MM.1S (cell line): ENCODE measurements around the gene MALRD1.

ENCODE experiments used
- DNase-seq: peaks from one replicate; pipeline ENCODE4 v3.0.0-alpha.2; 2015
- H2AFZ ChIP-seq: fragments of 300-600 bp; sonication (generic); 2 replicates; pipeline ENCODE4 v1.6.0; 2016; ENCODE audit warnings: antibody characterized with exemption, low read length
- H3F3A ChIP-seq: fragments of 300-600 bp; sonication (generic); 2 replicates; pipeline ENCODE4 v1.6.1; 2016; ENCODE audit warnings: mild to moderate bottlenecking, antibody characterized with exemption, low read length, moderate library complexity, mixed read lengths; ENCODE audit not compliant: insufficient read depth
- H3K27ac ChIP-seq: fragments of 300-600 bp; sonication (generic); 2 replicates; pipeline ENCODE4 v1.5.1; 2016; ENCODE audit warnings: mild to moderate bottlenecking, low read length
- H3K27me3 ChIP-seq: fragments of 300-600 bp; sonication (generic); replicated peaks from 2 replicates; pipeline ENCODE4 v1.6.0; 2016; ENCODE audit warnings: low read length; ENCODE audit not compliant: insufficient read depth
- H3K36me3 ChIP-seq: fragments of 300-600 bp; sonication (generic); replicated peaks from 2 replicates; pipeline ENCODE4 v1.6.1; 2016; ENCODE audit warnings: mild to moderate bottlenecking, low read length, mixed read lengths; ENCODE audit not compliant: insufficient read depth
- H3K4me1 ChIP-seq: fragments of 300-600 bp; sonication (generic); 2 replicates; pipeline ENCODE4 v1.6.1; 2016; ENCODE audit warnings: low read length, mixed read lengths
- H3K4me2 ChIP-seq: fragments of 300-600 bp; sonication (generic); 2 replicates; pipeline ENCODE4 v1.6.0; 2016; ENCODE audit warnings: low read depth, low read length
- H3K4me3 ChIP-seq: fragments of 300-600 bp; sonication (generic); 2 replicates; pipeline ENCODE4 v1.5.1; 2016; ENCODE audit warnings: low read length, mixed read lengths
- H3K79me2 ChIP-seq: fragments of 300-600 bp; sonication (generic); 2 replicates; pipeline ENCODE4 v1.6.1; 2016; ENCODE audit warnings: mixed run types, low read length, mixed read lengths
- H3K9ac ChIP-seq: fragments of 300-600 bp; sonication (generic); 2 replicates; pipeline ENCODE4 v1.6.1; 2016; ENCODE audit warnings: low read length, mixed read lengths
- H3K9me2 ChIP-seq: fragments of 300-600 bp; sonication (generic); replicated peaks from 2 replicates; pipeline ENCODE4 v1.6.1; 2016; ENCODE audit warnings: mild to moderate bottlenecking, low read length, mixed read lengths; ENCODE audit not compliant: insufficient read depth
- H3K9me3 ChIP-seq: fragments of 300-600 bp; sonication (generic); replicated peaks from 2 replicates; pipeline ENCODE4 v1.6.1; 2016; ENCODE audit warnings: mild to moderate bottlenecking, low read length, mixed read lengths; ENCODE audit not compliant: insufficient read depth
- H4K20me1 ChIP-seq: fragments of 300-600 bp; sonication (generic); 2 replicates; pipeline ENCODE4 v1.6.1; 2016; ENCODE audit warnings: mild to moderate bottlenecking, low read length, moderate library complexity, mixed read lengths; ENCODE audit not compliant: insufficient read depth
- CTCF ChIP-seq: fragments of 300-600 bp; sonication (generic); IDR thresholded peaks from 2 replicates; pipeline ENCODE4 v1.5.1; 2016; ENCODE audit warnings: antibody characterized with exemption, low read length, mixed read lengths
- EZH2 ChIP-seq: fragments of 300-600 bp; sonication (generic); optimal IDR thresholded peaks from 2 replicates; pipeline ENCODE3; 2017; ENCODE audit warnings: low read depth, mild to moderate bottlenecking, antibody characterized with exemption, low read length, mixed read lengths
- EZH2phosphoT487 ChIP-seq: fragments of 300-600 bp; sonication (generic); IDR thresholded peaks from 2 replicates; pipeline ENCODE4 v1.6.1; 2018; ENCODE audit warnings: antibody characterized with exemption, low read length

Gene MALRD1

GRCh38 chr10:19014034-19014433, 34.6 kb upstream of the MALRD1 start:
- Histone ChIP-seq H3K9ac (no peak overlapping the region), H3K36me3 (no peaks in the 10 kb centered on the region)
- TF ChIP-seq EZH2 (no peak), CTCF (no peak), EZH2phosphoT487 (no peak)

DNA sequence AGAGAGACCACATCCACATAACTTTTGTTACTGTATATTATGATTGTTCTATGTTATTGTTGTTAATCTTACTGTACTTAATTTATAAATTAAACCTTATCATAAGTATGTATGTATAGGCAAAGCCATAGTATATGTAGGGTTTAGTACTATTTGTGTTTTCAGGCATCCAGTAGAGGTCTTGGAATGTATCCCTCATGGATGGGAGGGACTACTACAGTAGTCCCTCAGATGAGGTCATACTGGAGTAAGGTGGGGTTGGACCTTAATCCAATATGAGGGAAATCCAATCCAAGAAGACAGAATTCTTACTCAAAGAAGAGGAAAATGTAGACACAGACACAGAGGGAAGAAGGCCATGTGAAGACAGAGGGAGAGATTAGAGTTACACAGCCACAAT, 34.1 kb upstream of the MALRD1 start:
- DNase-seq: no peak
- H3K9ac ChIP-seq: no peak overlapping the region
- no peak overlapping the region for H2AFZ ChIP-seq
- H3K9me3 ChIP-seq: no peaks in the 10 kb centered on the region
- H3K4me3 ChIP-seq: no peak overlapping the region
- H3F3A ChIP-seq: no peaks in the 10 kb centered on the region
- no peak for TF ChIP-seq CTCF
- no peak for TF ChIP-seq EZH2
- TF ChIP-seq EZH2phosphoT487: no peak
- H3K9me2 ChIP-seq: no peaks in the 10 kb centered on the region
- no peak overlapping the region for H3K4me2 ChIP-seq
- no peaks in the 10 kb centered on the region for H3K79me2 ChIP-seq
- H3K36me3 ChIP-seq: no peaks in the 10 kb centered on the region
- H3K27me3 ChIP-seq: no peaks in the 10 kb centered on the region
- H3K4me1 ChIP-seq: no peaks in the 10 kb centered on the region
- H3K27ac ChIP-seq: no peak overlapping the region
- H4K20me1 ChIP-seq: no peaks in the 10 kb centered on the region

More at GRCh38 chr10:19014034-19014433, 34.6 kb upstream of the MALRD1 start:
- no peaks in the 10 kb centered on the region for H3K9me3 ChIP-seq
- H3F3A ChIP-seq: no peaks in the 10 kb centered on the region
- no peaks in the 10 kb centered on the region for H3K4me1 ChIP-seq
- no peaks in the 10 kb centered on the region for H4K20me1 ChIP-seq
- DNase-seq: no peak
- H3K4me3 ChIP-seq: no peak overlapping the region
- no peaks in the 10 kb centered on the region for H3K79me2 ChIP-seq
- no peak overlapping the region for H2AFZ ChIP-seq
- no peak overlapping the region for H3K4me2 ChIP-seq
- H3K9me2 ChIP-seq: no peaks in the 10 kb centered on the region
- H3K27me3 ChIP-seq: no peaks in the 10 kb centered on the region
- H3K27ac ChIP-seq: no peak overlapping the region

GRCh38 chr10:19017116-19017890, 31.3 kb upstream of the MALRD1 start:
- Histone ChIP-seq H3K4me2 (no peak overlapping the region), H3K27me3 (no peaks in the 10 kb centered on the region), H3F3A (no peaks in the 10 kb centered on the region), H3K9ac (no peak overlapping the region), H2AFZ (no peak overlapping the region), H3K9me2 (no peaks in the 10 kb centered on the region), H3K4me3 (no peak overlapping the region), H3K9me3 (no peaks in the 10 kb centered on the region), H3K79me2 (no peaks in the 10 kb centered on the region), H4K20me1 (no peaks in the 10 kb centered on the region), H3K4me1 (no peaks in the 10 kb centered on the region), H3K27ac (no peak overlapping the region), H3K36me3 (no peaks in the 10 kb centered on the region)
- TF ChIP-seq CTCF: no peak
- TF ChIP-seq EZH2: no peak
- no peak for TF ChIP-seq EZH2phosphoT487
- DNase-seq: no peak
